Esophagus (tissue), 2 donors: ENCODE data around the gene CCDC40. TPM values are rescaled to one million over a fixed set of nuclear protein-coding genes. Genes with fewer than 3 reads are reported as not detected.
A peak's percentile ranks its signal among the peaks of the same experiment; 100 is the strongest.

Source experiments
- H3K27ac ChIP-seq, 2 donors: one replicate each; pipeline ENCODE4 v1.5.1; 2013; ENCODE audit warnings: low read depth in 2 of 2, mild to moderate bottlenecking in 2 of 2, inconsistent platforms in 1 of 2, low read length in 1 of 2, moderate library complexity in 1 of 2
- H3K27me3 ChIP-seq, 2 donors: one replicate each; pipeline ENCODE4 v1.6.1; 2013; ENCODE audit warnings: low read length in 2 of 2, control low read depth in 1 of 2, mild to moderate bottlenecking in 1 of 2; ENCODE audit not compliant: insufficient read depth in 2 of 2, control insufficient read depth in 1 of 2
- H3K36me3 ChIP-seq, 2 donors: one replicate each; pipeline ENCODE4 v1.6.1; 2013; ENCODE audit warnings: low read length in 1 of 2; ENCODE audit not compliant: control insufficient read depth in 2 of 2, insufficient read depth in 2 of 2
- H3K4me1 ChIP-seq, 2 donors: one replicate each; pipeline ENCODE4 v1.6.1; 2013; ENCODE audit warnings: low read length in 1 of 2; ENCODE audit not compliant: control insufficient read depth in 2 of 2, insufficient read depth in 2 of 2
- H3K4me3 ChIP-seq, 2 donors: one replicate each; pipeline ENCODE4 v1.5.1; 2013; ENCODE audit warnings: low read length in 2 of 2, mild to moderate bottlenecking in 2 of 2, low read depth in 1 of 2, moderate library complexity in 1 of 2
- H3K9me3 ChIP-seq, 2 donors: one replicate each; pipeline ENCODE4 v1.6.1; 2013; ENCODE audit warnings: mild to moderate bottlenecking in 2 of 2, low read depth in 1 of 2, low read length in 1 of 2, moderate library complexity in 1 of 2; ENCODE audit not compliant: control insufficient read depth in 2 of 2, insufficient read depth in 1 of 2
- WGBS, 2 donors: extraction: QIAGEN DNeasy Blood & Tissue Kit; methylation state at CpG; one replicate each; pipeline ENCODE4 v1.1.7; 2013; 5-methylcytosine and 5-hydroxymethylcytosine counted together
- polyA plus RNA-seq, 2 donors: library from polyadenylated mRNA; stranded (reverse); fragments of 200-250 nt; gene quantifications; one replicate each; pipeline ENCODE4 v1.2.3, GENCODE V29; 2013
- donor health status: healthy with polysubstance abuse.
- donor health status: Bipolar disorder and iron deficiency.

CCDC40 gene
- polyA plus RNA-seq, 2 donors, result 0.48 to 1.3 TPM

DNA sequence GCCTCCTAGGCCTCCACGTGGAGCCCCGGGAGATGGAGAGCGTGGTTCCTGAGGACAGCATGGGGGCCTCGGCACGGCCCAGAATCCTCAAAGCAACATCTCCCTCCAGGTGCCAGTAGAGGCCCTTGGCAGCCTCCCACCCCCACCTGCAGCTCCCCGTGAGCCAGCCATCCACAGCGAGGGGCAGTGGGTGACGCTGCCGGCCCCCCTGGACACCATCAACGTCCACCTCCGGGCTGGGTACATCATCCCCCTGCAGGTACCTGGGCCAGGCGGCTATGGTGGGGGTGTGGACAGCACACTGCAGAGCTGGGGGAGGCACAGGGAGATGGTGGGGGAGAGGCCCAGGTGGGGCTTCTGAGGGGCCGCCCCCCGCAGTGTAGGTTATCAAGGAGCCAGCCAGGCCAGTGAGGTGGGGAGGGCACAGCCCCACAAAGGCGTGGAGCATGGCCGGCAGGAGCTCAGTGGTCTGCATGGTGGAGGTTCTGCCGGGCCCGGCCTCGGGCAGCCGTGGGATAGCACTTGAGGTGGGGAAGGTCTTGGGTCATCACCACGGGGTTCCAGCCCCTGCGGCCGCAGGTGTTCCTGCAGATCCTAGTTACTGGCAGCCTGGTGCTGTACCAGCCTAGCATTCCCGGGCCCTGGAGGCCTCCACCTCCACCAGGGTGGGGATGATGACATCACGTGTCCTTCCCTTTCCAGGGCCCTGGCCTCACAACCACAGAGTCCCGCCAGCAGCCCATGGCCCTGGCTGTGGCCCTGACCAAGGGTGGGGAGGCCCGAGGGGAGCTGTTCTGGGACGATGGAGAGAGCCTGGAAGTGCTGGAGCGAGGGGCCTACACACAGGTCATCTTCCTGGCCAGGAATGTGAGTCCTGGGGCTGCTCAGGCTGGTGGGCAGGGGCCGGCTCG is 81.3 kb downstream of the CCDC40 start:
- peaks cover 0 to 8% of the 10 kb centered on the region in 2 donors for H3K36me3 ChIP-seq
- no peak overlapping the region for H3K4me3 ChIP-seq
- H3K27ac ChIP-seq, result no peak overlapping the region
- no peaks in the 10 kb centered on the region for H3K9me3 ChIP-seq
- no peaks in the 10 kb centered on the region for H3K27me3 ChIP-seq
- peaks cover 0 to 2% of the 10 kb centered on the region in 2 donors for H3K4me1 ChIP-seq
- WGBS, 2 donors, result 90 to 91% methylated on average over 31 of the region's 31 CpGs

DNA sequence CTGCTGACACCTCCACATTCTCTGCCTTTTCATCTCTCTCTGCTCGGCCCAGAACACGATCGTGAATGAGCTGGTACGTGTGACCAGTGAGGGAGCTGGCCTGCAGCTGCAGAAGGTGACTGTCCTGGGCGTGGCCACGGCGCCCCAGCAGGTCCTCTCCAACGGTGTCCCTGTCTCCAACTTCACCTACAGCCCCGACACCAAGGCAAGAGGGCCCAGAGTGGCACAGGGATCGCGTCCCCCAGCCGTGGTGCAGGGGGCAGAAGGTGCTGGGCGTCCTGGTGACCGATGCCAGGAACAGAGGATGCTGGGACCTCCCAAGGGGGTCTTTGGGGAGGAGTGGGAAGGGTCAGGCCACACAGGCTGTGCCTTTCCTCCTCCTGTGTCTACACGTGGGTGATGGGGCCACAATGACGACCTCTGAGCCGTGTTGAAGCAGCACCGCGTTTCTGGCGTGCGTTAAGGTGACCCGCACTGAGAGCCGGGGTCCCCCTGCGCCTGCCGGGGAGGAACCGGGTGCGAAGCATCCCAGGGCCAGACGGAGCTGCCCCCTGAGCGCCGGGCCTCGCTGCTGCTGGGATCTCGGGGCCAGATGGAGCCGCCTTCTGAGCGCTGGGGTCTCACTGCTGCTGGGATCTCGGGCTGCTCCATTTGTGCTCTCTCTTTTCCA is 82.3 kb downstream of the CCDC40 start:
- Histone ChIP-seq H3K4me1 (peaks cover 0 to 2% of the 10 kb centered on the region in 2 donors), H3K27me3 (no peaks in the 10 kb centered on the region), H3K36me3 (peaks cover 0 to 8% of the 10 kb centered on the region in 2 donors), H3K9me3 (no peaks in the 10 kb centered on the region), H3K4me3 (no peak overlapping the region), H3K27ac (no peak overlapping the region)
- 89 to 90% methylated on average over 35 of the region's 35 CpGs for WGBS, 2 donors

DNA sequence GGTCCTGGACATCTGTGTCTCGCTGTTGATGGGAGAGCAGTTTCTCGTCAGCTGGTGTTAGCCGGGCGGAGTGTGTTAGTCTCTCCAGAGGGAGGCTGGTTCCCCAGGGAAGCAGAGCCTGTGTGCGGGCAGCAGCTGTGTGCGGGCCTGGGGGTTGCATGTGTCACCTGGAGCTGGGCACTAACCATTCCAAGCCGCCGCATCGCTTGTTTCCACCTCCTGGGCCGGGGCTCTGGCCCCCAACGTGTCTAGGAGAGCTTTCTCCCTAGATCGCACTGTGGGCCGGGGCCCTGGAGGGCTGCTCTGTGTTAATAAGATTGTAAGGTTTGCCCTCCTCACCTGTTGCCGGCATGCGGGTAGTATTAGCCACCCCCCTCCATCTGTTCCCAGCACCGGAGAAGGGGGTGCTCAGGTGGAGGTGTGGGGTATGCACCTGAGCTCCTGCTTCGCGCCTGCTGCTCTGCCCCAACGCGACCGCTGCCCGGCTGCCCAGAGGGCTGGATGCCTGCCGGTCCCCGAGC is 82.9 kb downstream of the CCDC40 start:
- Histone ChIP-seq H3K36me3 (peaks cover 0 to 8% of the 10 kb centered on the region in 2 donors), H3K27ac (no peak overlapping the region), H3K27me3 (no peaks in the 10 kb centered on the region), H3K4me1 (peaks cover under 1 to 2% of the 10 kb centered on the region in 2 donors), H3K9me3 (no peaks in the 10 kb centered on the region), H3K4me3 (no peak overlapping the region)
- WGBS, 2 donors, result 90 to 91% methylated on average over 24 of the region's 24 CpGs

DNA sequence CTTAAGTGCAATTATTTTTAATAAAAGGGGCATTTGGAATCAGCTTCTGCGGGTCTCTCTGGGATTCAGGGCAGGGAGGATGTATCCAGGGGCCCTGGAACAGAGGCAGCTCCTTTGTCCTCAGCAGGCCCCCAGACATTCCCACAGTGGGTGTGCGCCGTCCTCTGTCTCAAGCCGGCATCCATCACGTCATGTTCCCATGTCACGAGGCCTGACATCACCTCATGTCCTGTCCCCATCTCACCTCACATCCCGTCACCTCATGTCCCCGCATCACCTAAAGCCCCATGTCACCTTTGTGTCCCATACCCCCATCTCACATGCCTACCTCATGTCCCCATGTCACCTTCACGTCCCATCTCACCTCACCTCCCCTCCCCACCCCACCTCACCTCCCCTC is 83.4 kb downstream of the CCDC40 start:
- Histone ChIP-seq H3K36me3 (peaks cover 0 to 8% of the 10 kb centered on the region in 2 donors), H3K4me3 (no peak overlapping the region), H3K27me3 (no peaks in the 10 kb centered on the region), H3K27ac (no peak overlapping the region), H3K4me1 (peaks cover 2 to 7% of the 10 kb centered on the region in 2 donors), H3K9me3 (no peaks in the 10 kb centered on the region)
- WGBS, 2 donors, result 90 to 94% methylated on average over 9 of the region's 9 CpGs

DNA sequence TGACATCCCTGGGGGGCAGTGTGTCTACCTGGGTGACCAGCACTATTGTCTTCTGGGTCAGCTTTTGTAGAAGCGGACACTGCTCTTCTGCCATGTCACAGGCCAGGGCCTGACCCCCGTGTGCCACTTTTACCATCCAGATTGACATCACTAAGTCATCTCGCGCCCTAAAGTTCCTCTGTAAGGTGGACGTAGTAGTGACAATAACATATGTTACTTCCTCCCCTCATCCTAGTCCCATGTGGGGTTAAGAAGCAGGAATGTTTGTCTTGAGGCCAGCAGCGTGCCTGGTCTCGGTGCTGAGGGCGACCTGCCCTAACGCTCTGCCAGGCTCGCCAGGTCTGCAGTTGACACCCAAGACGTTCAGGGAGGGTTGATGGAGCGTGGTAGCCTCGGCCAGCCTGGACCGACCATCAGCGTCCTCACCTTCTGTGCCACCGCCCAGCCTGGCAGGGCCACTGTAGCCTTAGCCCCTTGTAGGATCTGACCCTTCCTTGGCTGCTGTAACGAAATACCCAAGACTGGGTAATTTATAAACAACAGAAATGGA is 85.7 kb downstream of the CCDC40 start:
- H3K9me3 ChIP-seq, result no peaks in the 10 kb centered on the region
- H3K27ac ChIP-seq, result no peak overlapping the region
- 82 to 91% methylated on average over 17 of the region's 17 CpGs for WGBS, 2 donors
- peaks cover 0 to 8% of the 10 kb centered on the region in 2 donors for H3K36me3 ChIP-seq
- H3K4me1 ChIP-seq, result peaks cover 2 to 8% of the 10 kb centered on the region in 2 donors
- H3K4me3 ChIP-seq, result no peak overlapping the region
- no peaks in the 10 kb centered on the region for H3K27me3 ChIP-seq

DNA sequence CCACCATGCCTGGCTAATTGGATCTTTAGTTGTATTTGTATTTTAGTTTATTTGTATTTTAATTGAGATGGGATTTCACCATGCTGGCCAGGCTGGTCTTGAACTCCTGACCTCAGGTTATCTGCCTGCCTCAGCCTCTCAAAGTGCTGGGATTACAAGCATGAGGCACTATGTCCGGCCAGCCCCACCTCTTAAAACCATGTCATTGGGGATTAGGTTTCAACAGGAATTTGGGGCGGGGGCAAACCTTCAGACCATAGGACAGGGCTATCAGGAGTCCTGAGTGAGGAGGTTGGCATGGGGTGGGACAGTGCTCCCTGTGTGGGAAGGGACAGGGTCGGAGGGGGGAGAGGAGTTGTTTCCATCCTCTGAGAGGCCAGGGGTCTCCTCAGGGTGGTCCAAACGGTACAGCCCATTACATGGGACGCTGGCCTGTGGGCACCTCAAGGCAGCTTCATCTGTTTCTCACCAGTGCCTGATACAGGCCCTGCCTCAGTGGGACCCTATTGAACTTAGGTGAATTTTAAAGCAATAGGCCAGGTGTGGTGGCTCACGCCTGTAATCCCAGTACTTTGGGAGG is 86.6 kb downstream of the CCDC40 start:
- no peaks in the 10 kb centered on the region for H3K9me3 ChIP-seq
- 89 to 91% methylated on average over 6 of the region's 6 CpGs for WGBS, 2 donors

DNA sequence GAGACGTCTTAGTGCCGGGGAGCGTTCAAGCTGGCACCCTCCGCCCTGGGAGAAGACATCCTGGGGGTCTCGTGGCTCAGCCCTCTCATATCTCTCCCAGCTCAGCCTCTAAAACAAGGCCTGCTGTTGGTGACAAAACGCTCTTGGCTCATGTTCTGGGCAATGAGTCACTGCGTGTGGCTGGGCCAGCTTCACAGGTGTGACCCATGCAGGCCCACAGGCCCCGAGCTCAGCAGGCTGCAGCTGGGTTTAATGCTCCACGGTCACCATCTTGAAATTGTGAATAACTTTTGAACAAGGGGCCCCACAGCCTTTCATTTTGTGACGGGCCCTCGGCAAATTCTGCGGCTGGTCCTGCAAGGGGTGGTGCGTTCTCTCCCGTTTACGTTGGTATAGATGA is 87.3 kb downstream of the CCDC40 start:
- peak overlapping the region in 1 of 2 donors; percentile 2 for H3K27ac ChIP-seq
- no peak overlapping the region for H3K4me3 ChIP-seq
- WGBS, 2 donors, result 71 to 75% methylated on average over 15 of the region's 15 CpGs
- H3K9me3 ChIP-seq, result no peaks in the 10 kb centered on the region
- peaks cover 2 to 8% of the 10 kb centered on the region in 2 donors for H3K4me1 ChIP-seq
- H3K27me3 ChIP-seq, result no peaks in the 10 kb centered on the region
- peaks cover 0 to 2% of the 10 kb centered on the region in 2 donors for H3K36me3 ChIP-seq

More for the DNA sequence above, 86.6 kb downstream of the CCDC40 start:
- no peak overlapping the region for H3K4me3 ChIP-seq
- H3K27me3 ChIP-seq, result no peaks in the 10 kb centered on the region
- peaks cover 2 to 8% of the 10 kb centered on the region in 2 donors for H3K4me1 ChIP-seq
- peaks cover 0 to 6% of the 10 kb centered on the region in 2 donors for H3K36me3 ChIP-seq
- no peak overlapping the region for H3K27ac ChIP-seq

DNA sequence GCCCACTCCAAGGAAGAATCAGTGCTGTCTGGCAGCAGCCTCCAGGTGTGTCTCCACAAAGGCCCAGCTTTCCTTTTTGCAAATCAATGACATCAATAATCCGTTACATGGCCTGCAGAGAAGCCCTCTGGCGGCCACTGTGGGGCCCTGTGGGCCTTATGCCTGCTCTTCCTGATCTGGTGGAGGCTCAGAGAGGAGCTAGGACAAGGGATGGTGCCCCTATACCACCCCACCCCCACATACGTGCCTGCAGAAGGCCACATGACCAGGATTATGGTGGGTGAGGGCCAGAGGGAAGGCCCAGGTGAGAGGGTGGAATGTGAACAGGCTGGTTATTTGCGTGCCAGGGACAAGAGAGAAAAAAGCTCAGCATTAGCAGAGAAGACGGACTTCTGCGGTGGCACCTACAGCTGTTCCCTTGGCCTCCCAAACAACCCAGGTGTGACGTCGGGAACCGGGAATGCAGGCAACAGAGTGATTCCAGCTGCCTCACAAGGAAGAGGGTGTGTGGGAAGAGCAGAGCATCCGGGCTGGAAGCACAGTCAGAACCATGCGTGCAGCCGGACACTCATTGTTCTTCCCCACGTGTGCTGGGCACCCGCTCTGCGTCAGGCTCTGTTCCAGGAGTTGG is 88.0 kb downstream of the CCDC40 start:
- Histone ChIP-seq H3K4me1 (peaks cover 2 to 9% of the 10 kb centered on the region in 2 donors), H3K27ac (peak overlapping the region in 1 of 2 donors; percentile 33), H3K27me3 (no peaks in the 10 kb centered on the region), H3K4me3 (no peak overlapping the region), H3K9me3 (no peaks in the 10 kb centered on the region), H3K36me3 (no peaks in the 10 kb centered on the region)
- 45 to 50% methylated on average over 15 of the region's 15 CpGs for whole genome bisulfite sequencing, 2 donors
